Epithelial cell of esophagus (primary cell): Measurements from ENCODE around the gene FCHO1.
A peak's percentile ranks its signal among the peaks of the same experiment; 100 is the strongest.

Source experiments
- DNase-seq: peaks from one replicate; pipeline ENCODE4 v3.0.0; 2010; ENCODE audit warnings: low read depth
- H3K4me3 ChIP-seq: 2 replicates; pipeline ENCODE4 v1.5.1; 2011; ENCODE audit warnings: mild to moderate bottlenecking, low read length, control low read depth
- CTCF ChIP-seq: IDR thresholded peaks from 2 replicates; pipeline ENCODE4 v1.5.1; 2011; ENCODE audit warnings: low read depth, mild to moderate bottlenecking, low read length, control low read depth, inconsistent platforms; ENCODE audit not compliant: insufficient read depth; ENCODE audit errors: missing control alignments

FCHO1 gene

GRCh38 chr19:17718947-17719711 is 32.1 kb upstream of the FCHO1 start, which contains the start of gene MAP1S:
Gene MAP1S, plus strand, starts transcription at chr19:17719480. Its CDS starts 23 bp downstream, at chr19:17719503.
- H3K4me3 ChIP-seq: peak within 1 kb of the TSS; percentile 68
- no peak for TF ChIP-seq CTCF
- peak; percentile 30 for DNase-seq

- TF ChIP-seq CTCF: no peak
Measured at GRCh38 chr19:17719730-17720400, 31.4 kb upstream of the FCHO1 start.

GRCh38 chr19:17720440-17720839 is 30.8 kb upstream of the FCHO1 start:
- no peak for TF ChIP-seq CTCF
- peak overlapping the region; percentile 68 for H3K4me3 ChIP-seq
- no peak for DNase-seq

More at GRCh38 chr19:17719730-17720400, 31.4 kb upstream of the FCHO1 start:
- peak overlapping the region; percentile 68 for H3K4me3 ChIP-seq
- DNase-seq: peak; percentile 83

GRCh38 chr19:17721111-17721628 is 30.1 kb upstream of the FCHO1 start:
- no peak for DNase-seq
- TF ChIP-seq CTCF: no peak
- no peak overlapping the region for H3K4me3 ChIP-seq

GRCh38 chr19:17721821-17722220 is 29.5 kb upstream of the FCHO1 start:
- no peak for TF ChIP-seq CTCF
- peak; percentile 66 for DNase-seq
- H3K4me3 ChIP-seq: no peak overlapping the region

- no peak for TF ChIP-seq CTCF
- no peak for DNase-seq
- no peak overlapping the region for H3K4me3 ChIP-seq
Measured at GRCh38 chr19:17722655-17723240, 28.5 kb upstream of the FCHO1 start.
